AG04450 (cell line): ENCODE measurements around the gene TMEM79. TPM values are rescaled to one million over a fixed set of nuclear protein-coding genes. Genes with fewer than 3 reads are reported as not detected.

Experiments used
- CTCF ChIA-PET: fragments of 300-600, 350-600 bp; formaldehyde crosslinking; extraction: SDS; loops from one replicate; lab custom pipeline; 2022; ENCODE audit warnings: antibody characterized with exemption, inconsistent platforms; lab: Charles Lee
- POLR2A ChIA-PET: fragments of 350-600 bp; formaldehyde crosslinking; extraction: SDS; loops from one replicate; lab custom pipeline; 2021; ENCODE audit warnings: antibody characterized with exemption, inconsistent platforms; lab: Yijun Ruan, JAX
- DNase-seq: peaks from one replicate; pipeline ENCODE4 v3.0.0-alpha.2; 2011; ENCODE audit warnings: low read depth, low spot score
- H3K27ac ChIP-seq: one replicate; pipeline ENCODE4 v1.5.1; 2012; ENCODE audit warnings: low read depth, low read length, control low read depth
- H3K27me3 ChIP-seq: one replicate; pipeline ENCODE4 v1.6.0; 2012; ENCODE audit warnings: low read length; ENCODE audit not compliant: control insufficient read depth, insufficient read depth
- H3K4me3 ChIP-seq: 2 replicates; pipeline ENCODE4 v1.5.1; 2011; ENCODE audit warnings: mild to moderate bottlenecking, low read depth, low read length, control low read depth
- H3K9me3 ChIP-seq: 2 replicates; pipeline ENCODE4 v1.5.1; 2012; ENCODE audit warnings: low read length; ENCODE audit not compliant: control insufficient read depth, insufficient read depth
- polyA plus RNA-seq: library from polyadenylated mRNA; depleted of rRNA; stranded (reverse); fragments of >200 nt; gene quantifications from 2 replicates; pipeline ENCODE4 v1.2.3, GENCODE V29; 2011
- TF ChIP-seq, protein P1 (sequence below): IDR thresholded peaks from 2 replicates; pipeline ENCODE4 v1.5.1; 2011; ENCODE audit warnings: low read depth, low read length, control low read depth, inconsistent platforms

TMEM79 gene
- polyA plus RNA-seq, 1 experiment, result 1.6 TPM

- Histone ChIP-seq H3K27ac (no peak overlapping the region), H3K9me3 (no peaks in the 10 kb centered on the region), H3K27me3 (no peaks in the 10 kb centered on the region), H3K4me3 (no peak overlapping the region)
- TF ChIP-seq, protein P1, sequence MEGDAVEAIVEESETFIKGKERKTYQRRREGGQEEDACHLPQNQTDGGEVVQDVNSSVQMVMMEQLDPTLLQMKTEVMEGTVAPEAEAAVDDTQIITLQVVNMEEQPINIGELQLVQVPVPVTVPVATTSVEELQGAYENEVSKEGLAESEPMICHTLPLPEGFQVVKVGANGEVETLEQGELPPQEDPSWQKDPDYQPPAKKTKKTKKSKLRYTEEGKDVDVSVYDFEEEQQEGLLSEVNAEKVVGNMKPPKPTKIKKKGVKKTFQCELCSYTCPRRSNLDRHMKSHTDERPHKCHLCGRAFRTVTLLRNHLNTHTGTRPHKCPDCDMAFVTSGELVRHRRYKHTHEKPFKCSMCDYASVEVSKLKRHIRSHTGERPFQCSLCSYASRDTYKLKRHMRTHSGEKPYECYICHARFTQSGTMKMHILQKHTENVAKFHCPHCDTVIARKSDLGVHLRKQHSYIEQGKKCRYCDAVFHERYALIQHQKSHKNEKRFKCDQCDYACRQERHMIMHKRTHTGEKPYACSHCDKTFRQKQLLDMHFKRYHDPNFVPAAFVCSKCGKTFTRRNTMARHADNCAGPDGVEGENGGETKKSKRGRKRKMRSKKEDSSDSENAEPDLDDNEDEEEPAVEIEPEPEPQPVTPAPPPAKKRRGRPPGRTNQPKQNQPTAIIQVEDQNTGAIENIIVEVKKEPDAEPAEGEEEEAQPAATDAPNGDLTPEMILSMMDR, result no peak
- ChIA-PET POLR2A (interaction anchor here (1.2 kb wide), 1 partner anchor 7 kb away, joined by 4 read pairs; no protein-coding TSS in a partner anchor), CTCF (interaction anchor here (1.0 kb wide), 1 partner anchor 9 kb away, joined by 3 read pairs; no protein-coding TSS in a partner anchor)
- DNase-seq, result no peak
These were observed 25.3 kb upstream of the TMEM79 start for GRCh38 chr1:156258859-156259258.

DNA sequence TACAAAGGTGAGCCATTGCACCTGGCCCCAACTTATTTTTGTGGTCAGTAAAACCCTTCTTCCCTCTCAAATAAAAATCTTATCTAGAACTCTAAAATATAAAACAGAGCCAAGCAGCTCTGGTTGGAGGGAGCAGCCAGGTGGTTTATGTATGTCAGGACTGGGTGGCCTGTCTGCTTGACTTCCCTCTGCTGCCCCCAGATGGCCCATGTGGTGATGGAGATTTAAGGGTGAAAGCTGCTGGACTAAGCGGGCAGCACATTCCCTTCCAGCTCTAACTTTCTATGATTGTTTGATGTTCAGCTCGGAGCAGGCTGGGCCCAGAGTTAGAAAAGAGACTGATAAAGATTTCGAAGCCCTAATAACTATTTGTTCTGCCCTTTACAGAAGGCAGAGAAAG, 24.3 kb upstream of the TMEM79 start:
- ChIA-PET POLR2A (interaction anchor here (1.2 kb wide), 1 partner anchor 8 kb away, joined by 4 read pairs; no protein-coding TSS in a partner anchor), CTCF (interaction anchor here (0.7 to 0.8 kb wide), 5 partner anchors 8 to 164 kb away, joined by 3 to 5 read pairs (median 3); no protein-coding TSS in a partner anchor)
- no peak overlapping the region for H3K4me3 ChIP-seq
- H3K27ac ChIP-seq, result no peak overlapping the region
- no peaks in the 10 kb centered on the region for H3K9me3 ChIP-seq
- no peak for DNase-seq
- no peaks in the 10 kb centered on the region for H3K27me3 ChIP-seq
- TF ChIP-seq, protein P1, result peak; percentile 33

GRCh38 chr1:156260896-156261295, 23.2 kb upstream of the TMEM79 start:
- Histone ChIP-seq H3K4me3 (no peak overlapping the region), H3K27me3 (no peaks in the 10 kb centered on the region), H3K9me3 (no peaks in the 10 kb centered on the region), H3K27ac (no peak overlapping the region)
- CTCF ChIA-PET, result interaction anchor here (1.5 kb wide), 1 partner anchor 59 kb away, joined by 3 read pairs; no protein-coding TSS in a partner anchor
- TF ChIP-seq, protein P1, result no peak
- no peak for DNase-seq
- POLR2A ChIA-PET, result no interaction called here

GRCh38 chr1:156262461-156263287, 21.5 kb upstream of the TMEM79 start:
- TF ChIP-seq, protein P1, result no peak
- Histone ChIP-seq H3K9me3 (no peaks in the 10 kb centered on the region), H3K4me3 (no peak overlapping the region), H3K27me3 (no peaks in the 10 kb centered on the region), H3K27ac (no peak overlapping the region)
- ChIA-PET POLR2A (interaction anchor here (0.6 to 1.4 kb wide), 6 partner anchors 20 to 442 kb away, joined by 3 to 7 read pairs (median 6); partner anchors contain the start of genes PMF1 and SMG5), CTCF (interaction anchor here (0.7 to 1.2 kb wide), 3 partner anchors 110 to 183 kb away, joined by 3 to 5 read pairs (median 4); no protein-coding TSS in a partner anchor)
- DNase-seq, result no peak
